ENCODE data around the gene FANCB. TPM values are rescaled to one million over a fixed set of nuclear protein-coding genes. Genes with fewer than 3 reads are reported as not detected.

FANCB gene
- total RNA-seq (ENCODE audit: unreplicated experiment) = 3.4 TPM
- long read RNA-seq = 0 reads

- Mint-ChIP-seq H3K4me1 (ENCODE audit: low read depth, unreplicated experiment) (no peaks in the 10 kb centered on the region), H3K36me3 (ENCODE audit: unreplicated experiment) (no peaks in the 10 kb centered on the region), H3K4me3 (ENCODE audit: unreplicated experiment) (peak within 1 kb of the TSS; percentile 83), H3K27ac (ENCODE audit: unreplicated experiment) (peak within 1 kb of the TSS; percentile 64), H3K9me3 (ENCODE audit: unreplicated experiment) (no peaks in the 10 kb centered on the region), H3K27me3 (ENCODE audit: unreplicated experiment) (no peaks in the 10 kb centered on the region)
- DNase-seq = peak; percentile 94
- TF ChIP-seq, protein P1, sequence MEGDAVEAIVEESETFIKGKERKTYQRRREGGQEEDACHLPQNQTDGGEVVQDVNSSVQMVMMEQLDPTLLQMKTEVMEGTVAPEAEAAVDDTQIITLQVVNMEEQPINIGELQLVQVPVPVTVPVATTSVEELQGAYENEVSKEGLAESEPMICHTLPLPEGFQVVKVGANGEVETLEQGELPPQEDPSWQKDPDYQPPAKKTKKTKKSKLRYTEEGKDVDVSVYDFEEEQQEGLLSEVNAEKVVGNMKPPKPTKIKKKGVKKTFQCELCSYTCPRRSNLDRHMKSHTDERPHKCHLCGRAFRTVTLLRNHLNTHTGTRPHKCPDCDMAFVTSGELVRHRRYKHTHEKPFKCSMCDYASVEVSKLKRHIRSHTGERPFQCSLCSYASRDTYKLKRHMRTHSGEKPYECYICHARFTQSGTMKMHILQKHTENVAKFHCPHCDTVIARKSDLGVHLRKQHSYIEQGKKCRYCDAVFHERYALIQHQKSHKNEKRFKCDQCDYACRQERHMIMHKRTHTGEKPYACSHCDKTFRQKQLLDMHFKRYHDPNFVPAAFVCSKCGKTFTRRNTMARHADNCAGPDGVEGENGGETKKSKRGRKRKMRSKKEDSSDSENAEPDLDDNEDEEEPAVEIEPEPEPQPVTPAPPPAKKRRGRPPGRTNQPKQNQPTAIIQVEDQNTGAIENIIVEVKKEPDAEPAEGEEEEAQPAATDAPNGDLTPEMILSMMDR (IDR thresholded peaks at IDR 0.05; ENCODE audit: partially characterized antibody, unreplicated experiment) = no peak
Observed at GRCh38 chrX:14872851-14873675, at the start of gene FANCB, which contains the start of gene MOSPD2. FANCB (minus strand) TSS chrX:14873069; CDS start chrX:14865510, 7,559 bp downstream. MOSPD2 (plus strand) TSS chrX:14873421; CDS start chrX:14873529, 108 bp downstream.

GRCh38 chrX:14922437-14922836 lies 49.6 kb upstream of the FANCB start:
- TF ChIP-seq, protein P1 (IDR thresholded peaks at IDR 0.05; ENCODE audit: partially characterized antibody, unreplicated experiment) = no peak
- no peak for DNase-seq
- no peaks in the 10 kb centered on the region for H3K36me3 Mint-ChIP-seq (ENCODE audit: unreplicated experiment)
- no peaks in the 10 kb centered on the region for H3K9me3 Mint-ChIP-seq (ENCODE audit: unreplicated experiment)
- no peak overlapping the region for H3K27ac Mint-ChIP-seq (ENCODE audit: unreplicated experiment)
- H3K27me3 Mint-ChIP-seq (ENCODE audit: unreplicated experiment) = no peaks in the 10 kb centered on the region
- H3K4me1 Mint-ChIP-seq (ENCODE audit: low read depth, unreplicated experiment) = no peaks in the 10 kb centered on the region
- H3K4me3 Mint-ChIP-seq (ENCODE audit: unreplicated experiment) = no peak overlapping the region

DNA sequence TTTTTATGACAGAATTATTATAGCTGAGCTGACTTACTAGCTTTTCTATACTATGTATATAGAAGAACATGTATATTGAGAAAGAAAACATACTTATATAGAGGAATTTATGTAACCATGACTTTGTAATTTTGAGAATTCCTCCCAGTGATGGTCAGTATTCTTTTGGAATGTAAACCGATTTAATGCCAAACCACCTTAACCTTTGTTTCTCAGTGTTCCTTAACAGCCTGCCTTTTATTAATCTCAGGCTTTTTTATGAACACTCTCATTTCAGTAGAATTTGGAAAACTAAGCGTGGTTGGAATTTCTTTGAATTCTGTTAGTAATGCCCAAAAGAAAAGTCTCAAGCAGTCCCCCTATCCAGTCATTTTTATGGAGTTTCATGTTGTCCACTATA lies 47.3 kb upstream of the FANCB start:
- no peaks in the 10 kb centered on the region for H3K27me3 Mint-ChIP-seq (ENCODE audit: unreplicated experiment)
- no peak overlapping the region for H3K27ac Mint-ChIP-seq (ENCODE audit: unreplicated experiment)
- no peak overlapping the region for H3K4me3 Mint-ChIP-seq (ENCODE audit: unreplicated experiment)
- H3K36me3 Mint-ChIP-seq (ENCODE audit: unreplicated experiment) = no peaks in the 10 kb centered on the region
- TF ChIP-seq, protein P1 (IDR thresholded peaks at IDR 0.05; ENCODE audit: partially characterized antibody, unreplicated experiment) = no peak
- DNase-seq = no peak
- no peaks in the 10 kb centered on the region for H3K4me1 Mint-ChIP-seq (ENCODE audit: low read depth, unreplicated experiment)
- H3K9me3 Mint-ChIP-seq (ENCODE audit: unreplicated experiment) = no peaks in the 10 kb centered on the region

GRCh38 chrX:14919407-14919806 lies 46.5 kb upstream of the FANCB start:
- no peak overlapping the region for H3K4me3 Mint-ChIP-seq (ENCODE audit: unreplicated experiment)
- TF ChIP-seq, protein P1 (IDR thresholded peaks at IDR 0.05; ENCODE audit: partially characterized antibody, unreplicated experiment) = no peak
- DNase-seq = no peak
- no peaks in the 10 kb centered on the region for H3K4me1 Mint-ChIP-seq (ENCODE audit: low read depth, unreplicated experiment)
- H3K36me3 Mint-ChIP-seq (ENCODE audit: unreplicated experiment) = no peaks in the 10 kb centered on the region
- no peaks in the 10 kb centered on the region for H3K9me3 Mint-ChIP-seq (ENCODE audit: unreplicated experiment)
- H3K27ac Mint-ChIP-seq (ENCODE audit: unreplicated experiment) = no peak overlapping the region
- H3K27me3 Mint-ChIP-seq (ENCODE audit: unreplicated experiment) = no peaks in the 10 kb centered on the region

DNA sequence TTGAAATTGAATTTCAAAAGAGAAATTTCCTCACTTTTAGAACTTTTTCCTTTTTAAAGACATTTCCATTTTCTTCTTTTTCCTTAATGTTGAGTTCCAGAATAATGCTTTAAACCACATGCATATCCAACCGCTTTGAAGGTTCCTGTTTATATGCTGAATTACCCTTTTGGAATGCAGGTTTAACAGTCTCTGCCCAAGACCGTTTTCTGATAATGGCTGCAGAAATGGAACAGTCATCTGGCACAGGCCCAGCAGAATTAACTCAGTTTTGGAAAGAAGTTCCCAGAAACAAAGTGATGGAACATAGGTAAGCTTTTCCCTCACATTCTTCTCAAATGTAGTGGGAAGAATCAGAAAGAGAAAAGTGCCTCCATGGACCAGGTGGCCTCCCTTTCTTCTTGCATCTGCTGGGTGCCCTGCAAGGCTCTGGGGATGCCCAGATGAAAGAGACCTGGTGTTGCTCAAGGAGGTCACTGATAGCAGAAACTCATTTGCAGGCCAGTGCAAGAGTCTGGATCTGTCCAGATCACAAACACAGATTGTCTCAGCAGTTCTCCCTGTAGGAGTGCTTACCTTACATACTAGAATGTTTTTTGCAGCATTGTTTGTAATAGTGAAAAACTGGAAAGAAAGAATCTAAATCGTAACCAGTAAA lies 43.3 kb upstream of the FANCB start:
- no peaks in the 10 kb centered on the region for H3K4me1 Mint-ChIP-seq (ENCODE audit: low read depth, unreplicated experiment)
- DNase-seq = no peak
- TF ChIP-seq, protein P1 (IDR thresholded peaks at IDR 0.05; ENCODE audit: partially characterized antibody, unreplicated experiment) = no peak
- H3K27me3 Mint-ChIP-seq (ENCODE audit: unreplicated experiment) = no peaks in the 10 kb centered on the region
- no peaks in the 10 kb centered on the region for H3K36me3 Mint-ChIP-seq (ENCODE audit: unreplicated experiment)
- no peak overlapping the region for H3K27ac Mint-ChIP-seq (ENCODE audit: unreplicated experiment)
- H3K4me3 Mint-ChIP-seq (ENCODE audit: unreplicated experiment) = no peak overlapping the region
- H3K9me3 Mint-ChIP-seq (ENCODE audit: unreplicated experiment) = no peaks in the 10 kb centered on the region
